GM12891 (cell line): ENCODE data around the gene EVX1.

Experiments
- DNase-seq: peaks from one replicate; pipeline ENCODE4 v3.0.0; 2011; ENCODE audit warnings: low spot score; ENCODE audit not compliant: insufficient read length
- FAIRE-seq: peaks from 2 replicates; lab custom pipeline; 2011; peaks lifted over from hg19 to GRCh38; lab: Jason Lieb, UNC
- PAX5 ChIP-seq: IDR thresholded peaks from 2 replicates; pipeline ENCODE4 v1.6.1; 2011; ENCODE audit warnings: low read length, moderate library complexity, mild to moderate bottlenecking; ENCODE audit not compliant: insufficient read depth, severe bottlenecking
- POLR2A ChIP-seq: IDR thresholded peaks from 2 replicates; pipeline ENCODE4 v1.6.1; 2011; ENCODE audit warnings: low read depth, low read length, control low read depth
- POLR2AphosphoS5 ChIP-seq: IDR thresholded peaks from 2 replicates; pipeline ENCODE4 v1.6.1; 2011; ENCODE audit warnings: low read depth, low read length, control low read depth
- POU2F2 ChIP-seq: IDR thresholded peaks from 2 replicates; pipeline ENCODE4 v1.6.1; 2011; ENCODE audit warnings: low read depth, mild to moderate bottlenecking, control low read depth, low read length, moderate library complexity
- SPI1 ChIP-seq: IDR thresholded peaks from 2 replicates; pipeline ENCODE4 v1.6.1; 2011; ENCODE audit warnings: low read depth, low read length, control low read depth
- TAF1 ChIP-seq: IDR thresholded peaks from 2 replicates; pipeline ENCODE4 v1.6.1; 2011; ENCODE audit warnings: low read depth, low read length, control low read depth

EVX1 gene

DNA sequence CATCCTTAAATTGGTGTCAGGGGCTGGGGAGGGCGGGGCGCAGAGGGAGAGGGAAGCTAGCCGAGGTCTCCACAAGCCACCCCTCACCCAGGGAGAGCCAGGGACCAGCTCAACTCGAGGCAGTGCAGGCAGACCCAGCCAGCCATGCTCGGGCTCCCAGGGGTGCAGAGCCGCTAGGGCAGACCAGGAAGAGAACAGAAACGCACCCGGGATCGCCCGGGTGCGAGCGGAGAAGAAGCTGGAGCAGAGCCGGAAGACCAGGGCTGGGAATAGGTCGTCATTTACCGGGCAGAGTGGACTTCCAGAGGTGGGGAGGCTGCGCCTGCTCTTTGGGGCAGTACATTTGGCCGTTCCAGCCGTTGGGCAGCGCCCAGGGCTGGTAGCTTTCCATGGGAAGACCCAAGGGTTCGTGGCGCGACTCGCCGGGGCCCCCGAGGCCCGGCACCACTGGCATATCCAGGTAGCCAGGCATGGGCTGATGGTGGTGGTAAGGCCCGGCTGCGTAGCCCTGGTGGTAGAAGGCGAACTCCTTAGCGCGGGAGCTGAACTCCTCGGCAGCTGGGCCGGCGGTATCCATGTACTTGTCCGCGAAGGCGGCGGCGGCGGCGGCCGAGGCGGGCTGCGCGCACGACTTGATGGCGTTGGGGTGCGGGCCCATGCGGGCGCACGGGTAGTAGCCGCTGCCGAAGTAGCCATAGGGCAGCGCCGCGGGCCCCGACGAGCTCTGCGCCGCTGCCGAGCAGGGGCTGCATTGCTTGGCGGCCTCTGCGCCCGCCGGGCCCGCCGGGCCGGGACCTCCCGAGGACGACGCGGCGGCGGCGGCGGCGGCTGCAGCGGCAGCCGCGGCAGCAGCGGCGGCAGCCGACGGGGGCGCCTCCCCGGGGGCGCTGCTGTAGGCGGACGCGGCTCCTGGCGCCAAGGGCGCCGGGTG lies 43.5 kb upstream of the EVX1 start:
- TF ChIP-seq SPI1 = no peak
- TF ChIP-seq PAX5 = no peak
- TF ChIP-seq POLR2AphosphoS5 = no peak
- no peak for TF ChIP-seq POLR2A
- no peak for TF ChIP-seq TAF1
- no peak for DNase-seq
- FAIRE-seq = no peak

DNA sequence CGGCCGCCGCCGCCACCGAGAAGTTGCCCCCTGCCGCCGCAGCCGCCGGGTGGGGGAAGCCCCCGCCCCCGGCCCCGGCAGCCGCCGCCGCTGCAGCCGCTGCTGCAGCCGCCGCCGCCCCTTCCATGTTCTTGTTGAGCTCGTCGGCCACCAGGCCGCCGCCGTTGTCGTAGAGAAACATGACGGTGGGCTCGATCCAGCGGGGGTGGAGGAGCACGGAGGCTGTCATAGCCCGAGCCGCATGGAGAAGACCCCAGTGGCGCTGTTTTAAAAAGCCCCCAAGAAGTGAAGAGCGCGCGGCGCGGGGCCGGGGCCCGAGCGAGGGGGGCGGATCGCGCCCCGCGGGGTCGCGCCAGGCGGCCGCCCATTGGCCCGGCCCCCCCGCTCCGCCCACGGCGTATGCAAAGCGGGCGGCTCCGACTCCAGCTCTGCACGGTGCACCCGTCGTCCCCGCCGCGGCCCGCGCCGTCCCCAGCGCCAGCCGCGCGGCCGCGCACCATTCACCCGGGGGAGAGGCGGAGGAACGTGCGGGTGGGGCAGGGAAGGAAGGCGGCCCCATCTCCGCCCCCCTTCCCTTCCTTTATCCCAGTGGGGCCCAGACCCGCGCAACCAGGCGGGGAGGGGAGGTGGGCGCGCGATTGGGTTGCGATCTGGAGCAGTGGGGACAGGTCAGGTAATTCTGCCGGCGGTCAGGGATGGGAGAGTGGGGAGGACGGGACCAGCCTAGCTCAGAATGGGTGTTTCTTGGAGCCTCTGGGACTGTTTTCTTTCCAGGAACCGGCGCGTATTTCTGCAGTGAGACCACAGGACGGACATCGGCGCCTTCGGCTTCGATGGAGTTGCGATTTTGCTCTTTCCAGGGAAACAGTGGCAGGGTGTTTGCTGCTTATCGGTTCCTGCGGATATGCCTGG lies 42.5 kb upstream of the EVX1 start, which contains the start of gene HOXA13:
HOXA13 (minus strand) TSS at position 243 of the 912 bp plus-strand sequence; CDS start at position 229, 14 bp downstream.
- FAIRE-seq (no peak), DNase-seq (no peak)
- no peak for TF ChIP-seq POLR2A
- TF ChIP-seq POU2F2 = no peak
- TF ChIP-seq SPI1 = no peak
- TF ChIP-seq POLR2AphosphoS5 = no peak
- no peak for TF ChIP-seq TAF1
- no peak for TF ChIP-seq PAX5

DNA sequence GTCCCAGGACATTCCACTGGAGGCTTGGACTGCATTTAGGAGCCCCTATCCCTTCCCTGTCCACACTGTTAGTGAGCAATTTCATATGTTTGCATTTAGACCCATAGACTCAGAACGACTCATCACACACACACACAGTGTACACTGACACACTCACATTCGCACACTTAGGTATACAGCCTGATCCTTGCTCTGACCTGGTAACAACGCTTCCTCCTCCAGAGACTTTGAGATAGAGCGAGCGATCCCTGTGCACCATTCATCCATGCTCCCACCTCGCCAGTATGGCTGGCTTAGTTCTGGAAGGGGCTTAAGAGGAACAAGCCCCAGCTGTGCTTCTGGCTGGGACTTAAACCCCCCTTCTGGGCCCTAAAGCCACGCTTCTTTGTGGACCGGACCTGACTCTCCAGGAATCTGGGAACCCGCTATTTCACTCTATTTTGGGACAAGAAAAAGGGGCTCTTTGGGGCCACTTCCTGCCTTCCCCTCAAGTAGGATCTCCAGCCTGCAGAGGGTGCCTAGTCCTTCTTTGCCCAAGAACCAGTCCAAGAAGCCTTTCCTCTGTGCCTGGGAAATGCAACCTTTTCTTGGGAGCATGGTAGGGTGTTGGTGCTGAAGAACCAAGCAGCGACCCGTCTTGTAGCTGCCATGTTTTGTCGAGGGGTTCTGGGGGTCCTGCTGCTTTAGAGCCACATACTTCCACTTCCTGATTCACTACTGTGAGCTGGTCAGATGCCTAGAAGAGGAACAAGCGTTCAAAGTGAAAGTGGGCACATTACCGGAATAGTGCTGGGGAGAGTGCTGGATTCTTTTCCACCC lies 41.6 kb upstream of the EVX1 start:
- DNase-seq (no peak), FAIRE-seq (peak; percentile 13)
- peak; percentile 48; the same call in 1 of the 2 replicates for TF ChIP-seq SPI1
- no peak for TF ChIP-seq POLR2AphosphoS5

DNA sequence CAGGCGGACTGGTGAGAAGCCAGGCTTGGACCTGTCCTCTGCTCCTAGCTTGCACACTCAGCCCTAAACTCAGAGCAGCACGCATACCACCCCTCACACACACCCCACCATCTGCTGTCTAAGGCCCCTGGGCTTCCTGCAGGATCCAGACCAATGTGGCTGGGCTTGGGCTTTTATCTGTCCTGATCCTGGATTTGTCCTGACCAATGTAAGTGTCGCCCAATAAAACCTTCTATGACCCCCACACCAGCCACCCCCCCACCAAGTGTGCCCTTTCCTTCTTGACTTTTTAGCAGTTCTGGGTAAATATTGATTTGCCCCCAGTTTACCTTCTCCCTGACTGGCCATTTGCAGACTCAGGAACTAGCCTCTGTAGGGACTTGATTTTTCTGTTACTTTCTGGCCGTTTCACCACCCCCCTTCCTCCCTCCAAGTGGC lies 41.0 kb upstream of the EVX1 start:
- DNase-seq (no peak), FAIRE-seq (no peak)
- TF ChIP-seq POU2F2 (no peak), TAF1 (no peak), POLR2AphosphoS5 (no peak), PAX5 (no peak), POLR2A (no peak), SPI1 (no peak)

DNA sequence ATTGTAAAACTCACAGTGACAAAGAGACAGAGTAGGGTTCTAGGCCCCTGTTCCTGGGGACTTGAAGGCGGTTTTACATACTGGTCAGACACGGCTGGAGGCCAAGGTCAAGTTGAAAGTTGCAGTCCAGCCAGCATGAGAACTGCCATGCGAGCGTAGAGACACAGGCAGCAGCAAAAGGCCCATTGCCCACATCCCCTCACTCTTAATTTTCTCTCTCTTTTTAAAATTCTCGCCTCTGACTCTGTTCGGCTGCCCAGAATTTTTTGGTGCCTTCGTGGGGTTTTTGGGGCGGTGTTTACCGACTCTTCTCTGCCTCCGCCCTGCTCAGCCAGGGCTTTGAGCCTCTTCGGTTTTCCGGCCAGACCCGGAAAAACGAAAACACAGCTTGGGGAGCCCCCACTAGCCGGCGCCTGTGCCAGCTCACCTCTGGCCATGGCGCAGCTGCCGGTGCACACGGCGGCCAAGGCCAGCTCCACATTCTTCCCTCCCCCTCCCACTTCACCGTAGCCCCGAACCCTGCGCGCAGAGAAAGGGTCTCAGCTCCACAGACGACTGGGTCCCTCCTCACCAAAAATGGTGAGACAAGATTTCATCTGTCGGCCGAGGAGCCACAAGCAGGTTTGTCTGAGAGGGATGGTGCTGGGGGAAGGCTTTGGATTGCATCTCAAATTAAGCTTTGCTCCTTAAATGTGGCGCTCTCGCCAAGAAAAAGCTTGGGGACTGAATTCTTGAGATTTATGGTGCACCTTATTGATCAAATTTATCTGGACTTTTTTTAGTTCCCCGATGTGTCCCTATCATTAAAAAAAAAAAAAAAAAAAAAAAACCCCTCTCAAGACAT lies 40.4 kb upstream of the EVX1 start:
- DNase-seq = no peak
- no peak for TF ChIP-seq POLR2AphosphoS5
- no peak for TF ChIP-seq POLR2A
- no peak for TF ChIP-seq SPI1
- TF ChIP-seq POU2F2 = no peak
- no peak for TF ChIP-seq PAX5
- no peak for TF ChIP-seq TAF1
- no peak for FAIRE-seq

DNA sequence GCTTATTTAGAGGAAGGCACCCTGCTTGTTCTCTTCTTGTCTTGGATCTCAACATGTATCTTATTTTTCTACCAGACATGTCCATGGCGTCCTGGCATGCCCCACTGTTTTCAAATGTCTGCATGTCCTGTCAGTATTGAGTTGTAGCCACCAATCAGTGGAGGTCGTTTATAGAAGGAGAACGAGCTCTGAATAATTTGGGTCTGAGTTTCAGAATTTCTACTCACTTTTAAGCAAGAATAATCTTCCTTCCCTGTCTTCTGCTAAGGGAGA lies 39.8 kb upstream of the EVX1 start:
- FAIRE-seq = no peak
- TF ChIP-seq TAF1 = no peak
- no peak for TF ChIP-seq POU2F2
- no peak for TF ChIP-seq POLR2A
- no peak for TF ChIP-seq POLR2AphosphoS5
- no peak for TF ChIP-seq SPI1
- TF ChIP-seq PAX5 = no peak
- no peak for DNase-seq

DNA sequence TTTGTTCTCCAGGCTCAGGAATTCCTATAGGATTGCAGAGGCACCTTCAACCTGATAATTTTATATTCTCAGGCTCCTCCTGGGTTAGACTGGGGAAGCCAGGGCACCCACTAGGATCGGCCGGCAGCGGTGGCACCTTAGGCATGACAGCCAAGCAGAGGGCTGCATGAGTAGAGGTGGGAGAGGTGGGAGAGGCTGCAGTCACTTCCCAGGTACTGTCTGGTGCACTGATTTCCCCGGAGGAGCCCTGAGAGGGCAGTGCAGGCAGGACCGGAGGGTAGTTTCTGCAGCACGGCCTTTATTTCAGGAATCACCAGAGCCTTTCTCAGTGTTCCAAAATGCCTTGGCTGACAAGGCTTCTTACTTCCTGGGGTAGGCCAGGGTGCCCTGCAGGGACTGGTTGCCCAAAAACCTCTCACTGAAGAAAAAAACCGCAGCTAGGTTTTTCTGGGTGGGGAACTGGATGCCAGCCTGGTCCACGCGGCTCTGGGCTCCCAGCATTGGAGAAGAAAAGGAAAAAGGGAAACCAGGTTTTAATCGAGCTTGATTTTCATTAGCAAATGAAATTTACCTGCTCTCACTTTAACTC lies 39.1 kb upstream of the EVX1 start:
- DNase-seq = no peak
- no peak for FAIRE-seq
- TF ChIP-seq SPI1 = no peak
- no peak for TF ChIP-seq POLR2A
- TF ChIP-seq PAX5 = no peak
- TF ChIP-seq POLR2AphosphoS5 = no peak
- TF ChIP-seq POU2F2 = no peak
- TF ChIP-seq TAF1 = no peak

DNA sequence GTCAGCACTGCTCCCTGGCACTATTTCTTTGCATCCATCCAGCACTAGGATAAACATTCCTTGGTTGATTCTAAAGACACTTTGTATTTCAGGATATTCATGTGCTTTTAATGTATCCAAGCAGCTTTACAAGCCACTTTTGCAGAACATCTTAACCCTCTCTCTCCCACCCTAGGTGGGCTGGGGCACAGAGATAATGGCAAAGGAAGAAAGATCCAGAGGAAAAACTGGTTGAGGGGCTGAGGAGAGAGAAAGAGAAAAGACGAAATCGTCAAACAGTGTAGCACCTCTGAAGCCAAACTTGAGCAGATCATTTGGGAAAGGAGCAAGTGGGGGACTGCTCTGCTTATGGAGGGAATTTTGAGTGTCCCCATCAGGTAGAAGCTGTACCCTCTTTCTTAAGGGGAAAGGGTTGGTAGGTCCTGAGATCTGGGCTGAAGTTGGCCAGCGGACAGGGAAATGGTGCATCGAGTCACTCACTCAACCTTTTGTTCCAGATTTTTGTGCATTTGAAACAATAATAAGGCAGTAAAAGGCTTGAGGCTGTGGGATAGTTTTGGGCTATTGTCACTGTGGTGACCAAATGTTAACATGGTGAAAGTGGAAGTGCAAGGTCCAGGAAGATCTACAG lies 38.5 kb upstream of the EVX1 start:
- no peak for FAIRE-seq
- TF ChIP-seq TAF1 = no peak
- no peak for TF ChIP-seq POLR2A
- TF ChIP-seq SPI1 = no peak
- no peak for TF ChIP-seq POU2F2
- no peak for DNase-seq
